SIG-M5 (cell line): ENCODE results near the gene CAV2.

ENCODE experiments used
- DNase-seq: peaks from one replicate; lab custom pipeline; 2025; lab: John Stamatoyannopoulos, UW

The CAV2 gene

GRCh38 chr7:116495736-116496135 lies 3.8 kb upstream of the CAV2 start:
- no peak for DNase-seq

GRCh38 chr7:116496653-116497052 lies 2.9 kb upstream of the CAV2 start:
- no peak for DNase-seq

GRCh38 chr7:116497708-116498107 lies 1.8 kb upstream of the CAV2 start:
- DNase-seq: no peak

- DNase-seq: no peak
Observed at GRCh38 chr7:116500078-116500853, 728 bp downstream of the CAV2 start.

- DNase-seq: no peak
Observed at GRCh38 chr7:116501425-116502167, 2.1 kb downstream of the CAV2 start.

GRCh38 chr7:116502201-116503096 lies 2.9 kb downstream of the CAV2 start:
- DNase-seq: no peak

- DNase-seq: no peak
Observed at GRCh38 chr7:116503835-116504234, 4.3 kb downstream of the CAV2 start.

DNA sequence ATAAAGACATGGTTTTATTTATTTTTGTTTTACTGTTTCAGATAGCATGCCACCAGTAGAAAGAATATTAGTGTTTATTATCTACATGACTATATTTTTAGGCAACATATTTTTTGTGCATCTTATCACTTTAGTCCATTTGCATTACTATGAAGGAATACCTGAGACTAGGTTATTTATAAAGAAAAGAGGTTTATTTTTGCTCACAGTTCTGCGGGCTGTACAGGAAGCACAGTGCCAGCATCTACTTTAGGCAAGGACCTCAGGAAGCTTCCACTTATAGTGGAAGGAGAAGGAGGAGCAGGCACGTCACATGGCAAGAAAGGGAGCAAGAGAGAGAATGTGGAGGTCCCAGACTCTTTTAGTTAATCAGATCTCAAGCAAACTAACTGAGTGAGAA lies 5.7 kb downstream of the CAV2 start:
- DNase-seq: no peak

DNA sequence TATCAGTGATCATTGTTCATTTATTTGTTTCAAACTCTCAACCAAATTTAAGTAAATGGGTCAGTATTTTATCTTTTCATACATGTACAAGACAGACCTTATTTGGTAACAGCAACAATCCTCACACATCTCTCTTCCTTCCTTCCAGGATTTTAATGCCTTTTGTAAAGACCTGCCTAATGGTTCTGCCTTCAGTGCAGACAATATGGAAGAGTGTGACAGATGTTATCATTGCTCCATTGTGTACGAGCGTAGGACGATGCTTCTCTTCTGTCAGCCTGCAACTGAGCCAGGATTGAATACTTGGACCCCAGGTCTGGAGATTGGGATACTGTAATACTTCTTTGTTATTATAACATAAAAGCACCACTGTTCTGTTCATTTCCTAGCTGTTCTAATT lies 6.3 kb downstream of the CAV2 start:
- no peak for DNase-seq

GRCh38 chr7:116509982-116510579 lies 10.5 kb downstream of the CAV2 start:
- DNase-seq: no peak

- no peak for DNase-seq
Observed at GRCh38 chr7:116510795-116511194, 11.3 kb downstream of the CAV2 start.

DNA sequence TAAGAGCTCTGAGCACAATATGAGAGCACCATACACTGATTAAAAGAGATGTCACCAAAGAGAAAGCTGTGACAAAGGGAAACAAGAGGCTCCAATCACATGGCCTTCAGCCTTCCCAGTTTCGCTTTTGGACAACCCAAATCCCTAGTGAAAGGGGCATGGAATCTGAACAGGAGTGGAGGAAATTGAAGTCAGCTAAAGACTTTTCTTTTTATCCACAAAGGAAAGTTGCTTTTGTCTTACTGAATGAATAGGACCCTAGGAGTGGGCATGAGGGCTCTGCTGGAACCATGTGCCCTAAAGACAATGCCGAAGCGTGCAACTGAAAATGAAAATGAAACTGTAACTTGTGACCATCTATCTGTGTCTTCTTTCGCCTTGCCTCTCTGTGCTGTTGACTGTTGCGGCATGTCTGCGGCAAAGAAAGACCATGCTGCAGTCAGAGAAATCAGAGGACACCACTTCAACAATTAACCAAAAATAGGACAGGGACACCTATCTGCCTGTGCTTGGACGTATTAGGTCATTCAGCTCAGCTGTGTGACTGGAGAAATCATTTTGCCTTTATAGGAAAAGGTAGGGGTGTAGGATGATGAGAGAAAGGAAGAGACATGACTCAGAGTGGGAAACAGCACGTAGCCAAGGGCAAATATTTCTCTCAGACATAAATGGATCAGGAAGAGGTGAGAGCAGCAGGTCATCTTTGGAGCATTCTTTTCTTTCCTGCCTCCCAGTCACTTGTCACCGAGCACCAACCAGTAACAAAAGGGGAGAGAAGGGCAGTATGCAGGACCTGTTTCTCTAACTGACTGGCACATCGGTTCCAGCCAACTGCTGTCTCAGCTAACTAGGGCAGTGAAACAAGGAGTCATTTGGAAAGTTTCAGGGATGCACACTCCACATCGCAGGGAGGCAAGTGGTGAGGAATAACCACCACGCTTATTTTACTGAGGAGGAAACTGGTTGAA lies 12.3 kb downstream of the CAV2 start:
- no peak for DNase-seq

- no peak for DNase-seq
Observed at GRCh38 chr7:116512520-116513188, 13.1 kb downstream of the CAV2 start.

- no peak for DNase-seq
Observed at GRCh38 chr7:116515584-116515983, 16.0 kb downstream of the CAV2 start.

DNA sequence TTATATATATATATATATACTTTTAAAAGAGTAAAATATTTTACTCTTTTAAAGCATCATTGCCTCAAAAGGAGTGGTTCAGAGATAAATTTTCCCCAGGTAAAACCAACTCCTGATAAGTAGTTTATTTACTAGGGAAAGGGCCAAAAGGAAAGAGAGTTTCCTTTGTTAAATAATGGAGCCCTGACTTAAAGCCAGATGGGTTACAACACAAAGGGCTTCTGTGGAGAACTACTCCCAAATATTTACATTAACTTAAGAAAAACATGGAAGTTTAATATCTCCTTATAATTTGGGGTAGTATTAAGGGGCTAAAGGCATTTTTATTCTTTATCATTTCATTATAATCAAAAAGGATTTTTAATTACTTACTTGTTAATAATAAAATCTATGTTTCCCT lies 16.8 kb downstream of the CAV2 start:
- DNase-seq: no peak

DNA sequence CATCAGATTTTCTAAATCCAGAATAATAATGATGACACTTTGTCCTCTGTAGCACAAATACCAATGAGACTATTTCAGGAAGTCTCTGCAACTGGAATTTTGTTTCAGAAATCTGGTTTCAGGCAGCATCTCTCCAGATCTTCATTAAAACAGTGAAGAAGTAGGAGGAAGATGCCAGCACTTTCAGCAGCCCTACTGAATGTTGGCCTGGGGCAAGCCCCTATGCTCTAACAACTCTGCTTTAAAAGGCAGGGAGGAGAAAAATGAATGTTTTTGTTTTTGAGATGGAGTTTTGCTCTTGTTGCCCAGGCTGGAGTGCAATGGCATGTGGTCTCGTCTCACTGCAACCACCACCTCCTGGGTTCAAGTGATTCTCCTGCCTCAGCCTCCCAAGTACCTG lies 18.1 kb downstream of the CAV2 start:
- DNase-seq: no peak

GRCh38 chr7:116518961-116519360 lies 19.4 kb downstream of the CAV2 start:
- DNase-seq: no peak

DNA sequence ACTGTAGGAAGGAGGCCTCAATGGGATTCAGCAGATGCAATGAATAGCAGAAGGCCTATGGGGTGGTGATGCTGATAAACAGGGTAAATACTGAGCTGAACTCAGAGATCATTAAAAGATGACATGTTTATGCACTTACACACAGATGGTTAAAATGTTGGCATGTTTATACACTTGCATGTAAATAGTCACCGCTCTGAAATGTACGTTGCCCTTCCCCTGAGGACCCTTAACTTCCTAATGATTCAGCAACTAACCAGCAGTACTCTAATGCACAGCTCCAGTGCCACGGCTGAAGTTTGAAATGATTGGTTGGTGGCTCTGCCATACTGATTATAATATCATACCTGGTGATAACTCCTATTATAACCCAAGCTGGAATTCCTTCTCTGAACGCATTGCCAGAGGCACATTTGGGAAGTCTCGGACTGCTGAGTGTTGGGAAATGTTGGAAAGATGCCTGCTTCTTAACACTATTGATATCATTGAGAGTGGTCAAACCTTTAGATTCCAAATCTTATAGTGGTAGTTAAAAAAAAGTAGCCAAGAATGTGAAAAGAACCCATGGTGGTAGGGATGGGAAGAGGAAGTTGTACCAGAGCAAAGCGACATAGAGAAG lies 21.6 kb downstream of the CAV2 start:
- DNase-seq: no peak

DNA sequence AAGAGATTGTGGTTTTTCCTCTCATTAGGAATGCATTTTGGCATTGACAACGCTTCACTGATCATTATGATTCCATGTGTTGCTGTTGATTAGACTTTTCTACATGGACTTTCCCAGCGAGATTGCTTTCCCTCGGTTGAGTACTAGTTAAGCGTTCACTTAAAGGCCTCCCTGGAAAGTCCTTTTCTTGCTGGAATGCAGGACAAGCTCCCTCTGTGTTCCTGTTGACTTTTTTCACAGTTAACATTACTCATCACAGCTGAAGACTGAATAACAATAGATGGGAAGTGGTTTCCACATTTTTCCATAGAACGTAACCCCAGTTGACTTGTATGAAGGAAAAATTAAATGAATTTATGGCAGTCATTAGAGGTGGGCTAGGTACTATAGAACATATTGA lies 22.7 kb downstream of the CAV2 start:
- no peak for DNase-seq

DNA sequence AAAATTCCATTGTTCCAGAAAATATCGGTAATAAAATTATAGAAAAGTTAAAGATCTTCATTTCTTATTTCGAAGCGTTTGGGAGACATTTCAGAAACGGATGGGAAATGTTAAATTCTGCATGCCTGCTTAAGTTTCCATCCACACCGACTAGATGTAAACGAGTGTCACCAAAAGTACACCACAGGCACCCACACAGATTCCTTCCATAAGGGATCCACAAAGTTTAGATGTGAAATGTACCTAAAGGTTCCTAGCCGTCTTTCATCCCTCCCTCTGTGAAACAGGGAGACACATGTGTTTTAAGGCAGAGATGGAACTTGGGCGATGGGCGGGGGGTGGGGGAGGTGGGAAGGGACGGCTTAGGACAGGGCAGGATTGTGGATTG lies 24.7 kb downstream of the CAV2 start:
- DNase-seq: no peak
